RPMI7951 (cell line): ENCODE data around the gene SAMD9L. TPM values are rescaled to one million over a fixed set of nuclear protein-coding genes. Genes with fewer than 3 reads are reported as not detected.

Source experiments
- total RNA-seq: library from RNA; depleted of rRNA; stranded (reverse); fragments of >200 nt; shearing (Covaris generic); gene quantifications from 2 replicates; pipeline ENCODE4 v1.2.3, GENCODE V29; 2014; rRNA removed

The SAMD9L gene
- total RNA-seq, 1 experiment from 2014 or later = 33.9 TPM

Other genes with a start within 250 kb of the SAMD9L start
- gene SAMD9, start 30.4 kb downstream of the SAMD9L start, total RNA-seq = 18.8 and 24.3 TPM in 2 replicates
- gene HEPACAM2, start 78.1 kb upstream of the SAMD9L start, total RNA-seq = not detected in 2 replicates
- gene VPS50, start 84.0 kb upstream of the SAMD9L start, total RNA-seq = 25.8 and 32.6 TPM in 2 replicates